Measurements from ENCODE around the gene MS4A15.

DNA sequence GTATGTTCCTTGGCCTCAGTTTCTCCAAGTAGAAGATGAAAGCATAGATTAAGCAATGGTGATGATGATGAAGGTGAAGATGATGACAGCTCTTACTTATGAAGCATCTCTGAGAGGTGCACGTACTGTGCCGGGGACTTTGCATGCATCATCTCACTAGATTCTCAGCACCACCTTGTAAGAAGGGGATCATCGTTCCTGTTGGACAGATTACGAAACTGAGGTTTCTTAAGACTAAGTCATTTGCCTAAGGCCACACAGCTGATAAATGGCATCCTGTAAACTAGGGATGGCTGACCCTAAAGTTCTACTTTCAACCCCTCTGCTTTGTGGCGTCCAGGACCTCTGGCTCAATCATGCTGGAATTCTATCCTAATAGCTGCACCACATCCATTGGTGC, 8.7 kb downstream of the MS4A15 start:
- TF ChIP-seq POLR2A (IDR thresholded peaks at IDR 0.05) (no peak), EP300 (IDR thresholded peaks at IDR 0.05) (no peak)
- TF ChIP-seq, protein P1, sequence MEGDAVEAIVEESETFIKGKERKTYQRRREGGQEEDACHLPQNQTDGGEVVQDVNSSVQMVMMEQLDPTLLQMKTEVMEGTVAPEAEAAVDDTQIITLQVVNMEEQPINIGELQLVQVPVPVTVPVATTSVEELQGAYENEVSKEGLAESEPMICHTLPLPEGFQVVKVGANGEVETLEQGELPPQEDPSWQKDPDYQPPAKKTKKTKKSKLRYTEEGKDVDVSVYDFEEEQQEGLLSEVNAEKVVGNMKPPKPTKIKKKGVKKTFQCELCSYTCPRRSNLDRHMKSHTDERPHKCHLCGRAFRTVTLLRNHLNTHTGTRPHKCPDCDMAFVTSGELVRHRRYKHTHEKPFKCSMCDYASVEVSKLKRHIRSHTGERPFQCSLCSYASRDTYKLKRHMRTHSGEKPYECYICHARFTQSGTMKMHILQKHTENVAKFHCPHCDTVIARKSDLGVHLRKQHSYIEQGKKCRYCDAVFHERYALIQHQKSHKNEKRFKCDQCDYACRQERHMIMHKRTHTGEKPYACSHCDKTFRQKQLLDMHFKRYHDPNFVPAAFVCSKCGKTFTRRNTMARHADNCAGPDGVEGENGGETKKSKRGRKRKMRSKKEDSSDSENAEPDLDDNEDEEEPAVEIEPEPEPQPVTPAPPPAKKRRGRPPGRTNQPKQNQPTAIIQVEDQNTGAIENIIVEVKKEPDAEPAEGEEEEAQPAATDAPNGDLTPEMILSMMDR (IDR thresholded peaks at IDR 0.05) = no peak

All from ovary (tissue), 3 donors.